GM23338 (cell line): Measurements from ENCODE around the gene C19orf25. TPM values are rescaled to one million over a fixed set of nuclear protein-coding genes. Genes with fewer than 3 reads are reported as not detected.

Source experiments
- ATAC-seq: fragments of 200-7000 bp; cut with Tn5 transposase; 3 replicates; pipeline ENCODE4 v1.9.1; 2020
- DNase-seq: peaks from one replicate; pipeline ENCODE4 v3.0.0-alpha.2; 2015; ENCODE audit warnings: low spot score
- H2AFZ ChIP-seq: fragments of 200-600 bp; sonication (generic); 2 replicates; pipeline ENCODE4 v1.8.0; 2016; ENCODE audit warnings: antibody characterized with exemption, mild to moderate bottlenecking, moderate library complexity
- H3F3A ChIP-seq: fragments of 200-600 bp; sonication (generic); replicated peaks from 2 replicates; pipeline ENCODE4 v1.8.0; 2017; ENCODE audit warnings: antibody characterized with exemption, mixed run types, low read depth
- H3K27ac ChIP-seq: fragments of 200-600 bp; sonication (generic); 2 replicates; pipeline ENCODE4 v1.6.1; 2016; ENCODE audit warnings: low read depth
- H3K27me3 ChIP-seq: fragments of 200-600 bp; sonication (generic); 2 replicates; pipeline ENCODE4 v1.8.0; 2016; ENCODE audit warnings: mild to moderate bottlenecking, mixed run types, moderate library complexity; ENCODE audit not compliant: insufficient read depth
- H3K36me3 ChIP-seq: fragments of 200-600 bp; sonication (generic); 2 replicates; pipeline ENCODE4 v1.8.0; 2016; ENCODE audit warnings: mild to moderate bottlenecking; ENCODE audit not compliant: insufficient read depth
- H3K4me1 ChIP-seq: fragments of 200-600 bp; sonication (generic); 2 replicates; pipeline ENCODE4 v1.8.0; 2016; ENCODE audit warnings: mild to moderate bottlenecking, moderate library complexity; ENCODE audit not compliant: insufficient read depth
- H3K4me2 ChIP-seq: fragments of 200-600 bp; sonication (generic); 2 replicates; pipeline ENCODE4 v1.7.1; 2017; ENCODE audit warnings: mixed run types
- H3K4me3 ChIP-seq: fragments of 200-600 bp; sonication (generic); 2 replicates; pipeline ENCODE4 v1.6.1; 2016; ENCODE audit warnings: mixed run types
- H3K79me2 ChIP-seq: fragments of 200-600 bp; sonication (generic); replicated peaks from 2 replicates; pipeline ENCODE4 v1.8.0; 2017; ENCODE audit warnings: mild to moderate bottlenecking; ENCODE audit not compliant: insufficient read depth
- H3K9me2 ChIP-seq: fragments of 200-600 bp; sonication (generic); 2 replicates; pipeline ENCODE4 v1.8.0; 2017; ENCODE audit not compliant: insufficient read depth
- H4K20me1 ChIP-seq: fragments of 200-600 bp; sonication (generic); replicated peaks from 2 replicates; pipeline ENCODE4 v1.8.0; 2017; ENCODE audit warnings: mild to moderate bottlenecking; ENCODE audit not compliant: insufficient read depth
- H3K27ac Mint-ChIP-seq: 2 replicates; pipeline ENCODE4 v1.8.0; 2020; ENCODE audit warnings: inconsistent platforms, mild to moderate bottlenecking, moderate library complexity, mixed read lengths
- H3K27me3 Mint-ChIP-seq: 3 replicates; pipeline ENCODE4 v1.8.0; 2022; ENCODE audit warnings: low read depth, mild to moderate bottlenecking, moderate library complexity, mixed read lengths, inconsistent platforms; ENCODE audit not compliant: insufficient read depth, poor library complexity
- H3K36me3 Mint-ChIP-seq: 3 replicates; pipeline ENCODE4 v1.8.0; 2021; ENCODE audit warnings: low read depth, mild to moderate bottlenecking, inconsistent platforms, moderate library complexity, mixed read lengths
- H3K4me1 Mint-ChIP-seq: 3 replicates; pipeline ENCODE4 v1.8.0; 2020; ENCODE audit warnings: mild to moderate bottlenecking, inconsistent platforms, mixed read lengths
- H3K4me3 Mint-ChIP-seq: 3 replicates; pipeline ENCODE4 v1.8.0; 2021; ENCODE audit warnings: moderate library complexity, mild to moderate bottlenecking, inconsistent platforms, mixed read lengths
- H3K9me3 Mint-ChIP-seq: 3 replicates; pipeline ENCODE4 v1.8.0; 2020; ENCODE audit warnings: moderate library complexity, mild to moderate bottlenecking, inconsistent platforms, mixed read lengths
- CREB1 ChIP-seq: fragments of 250-450 bp; sonication (Bioruptor Pico); IDR thresholded peaks from 2 replicates; pipeline ENCODE4 v1.5.0; 2020; ENCODE audit warnings: low read depth, mild to moderate bottlenecking, moderate library complexity
- CTCF ChIP-seq, 2 experiments: fragments of 200-600 bp in 1 of 2; sonication (generic) in 1 of 2; conservative IDR thresholded peaks; 2 replicates each; pipeline versions ENCODE4 v1.5.1 to v1.6.1; 2016 to 2017; ENCODE audit warnings: antibody characterized with exemption in 2 of 2, low read depth in 2 of 2, mild to moderate bottlenecking in 2 of 2, moderate library complexity in 1 of 2
- ETS1 ChIP-seq: IDR thresholded peaks from 2 replicates; pipeline ENCODE4 v1.6.1; 2016; ENCODE audit warnings: antibody characterized with exemption
- EZH2 ChIP-seq: fragments of 200-600 bp; sonication (generic); IDR thresholded peaks from one replicate; pipeline ENCODE4 v1.8.0; 2017; ENCODE audit warnings: antibody characterized with exemption, mild to moderate bottlenecking, low read depth; ENCODE audit not compliant: unreplicated experiment
- EZH2phosphoT487 ChIP-seq: fragments of 200-600 bp; sonication (generic); IDR thresholded peaks from one replicate; pipeline ENCODE4 v1.8.1; 2018; ENCODE audit warnings: antibody characterized with exemption; ENCODE audit not compliant: unreplicated experiment
- NANOG ChIP-seq: IDR thresholded peaks from 2 replicates; pipeline ENCODE4 v1.6.1; 2016; ENCODE audit warnings: antibody characterized with exemption, borderline replicate concordance
- REST ChIP-seq: IDR thresholded peaks from one replicate; pipeline ENCODE4 v1.6.1; 2018; ENCODE audit warnings: antibody characterized with exemption; ENCODE audit not compliant: unreplicated experiment
- STAT1 ChIP-seq: IDR thresholded peaks from one replicate; pipeline ENCODE4 v1.6.1; 2016; ENCODE audit warnings: antibody characterized with exemption; ENCODE audit not compliant: unreplicated experiment
- ZNF114 ChIP-seq: fragments of 250-450 bp; sonication (Bioruptor Pico); IDR thresholded peaks from 2 replicates; pipeline ENCODE4 v1.5.0; 2020; ENCODE audit warnings: mild to moderate bottlenecking, moderate library complexity
- ZNF331 ChIP-seq: fragments of 250-450 bp; sonication (Bioruptor Pico); IDR thresholded peaks from 2 replicates; pipeline ENCODE4 v1.5.0; 2020; ENCODE audit warnings: low read depth, mild to moderate bottlenecking, moderate library complexity
- polyA plus RNA-seq: library from polyadenylated mRNA; unstranded; fragments of >200 nt; fragmentation: Nextera tagmentation; extraction: Ambion mirVana; gene quantifications from 2 replicates; pipeline ENCODE4 v1.2.1, GENCODE V29; 2016
- total RNA-seq: library from RNA; depleted of rRNA; stranded (reverse); fragments of >200 nt; shearing (Covaris generic); gene quantifications from 2 replicates; pipeline ENCODE4 v1.2.3, GENCODE V29; 2014

Gene C19orf25
- total and polyA plus RNA-seq, 2 experiments from 2014 or later: 43.5 to 61.1 TPM

GRCh38 chr19:1467490-1468273, 11.3 kb downstream of the C19orf25 start (continued):
- peak in 1 of 2 experiments; percentile 30; a peak in 2 of 4 replicates for TF ChIP-seq CTCF (conservative IDR thresholded peaks at IDR 0.05; ENCODE audit: low read depth in 2 of 2)
- no peak for TF ChIP-seq ZNF331 (CRISPR knock-in tag)
- no peak for TF ChIP-seq NANOG
- no peak for TF ChIP-seq EZH2phosphoT487
- no peak for TF ChIP-seq ETS1
- TF ChIP-seq ZNF114 (CRISPR knock-in tag): no peak

GRCh38 chr19:1467215-1467489, 11.9 kb downstream of the C19orf25 start:
- Histone ChIP-seq H4K20me1 (peaks cover 10% of the 10 kb centered on the region; the same call in 1 of the 2 replicates), H3K36me3 (no peaks in the 10 kb centered on the region), H3K4me2 (peak overlapping the region; percentile 75), H3K4me3 (peak overlapping the region; percentile 51), H3F3A (peaks cover 17% of the 10 kb centered on the region), H3K9me2 (no peaks in the 10 kb centered on the region), H3K79me2 (no peaks in the 10 kb centered on the region), H3K27me3 (peaks cover 84% of the 10 kb centered on the region), H2AFZ (no peak overlapping the region), H3K27ac (no peak overlapping the region), H3K4me1 (peaks cover 6% of the 10 kb centered on the region; the same call in 1 of the 2 replicates)
- ATAC-seq: no peak; the same call in 1 of the 3 replicates
- DNase-seq: no peak
- Mint-ChIP-seq H3K4me1 (peaks cover 3% of the 10 kb centered on the region; the same call in 1 of the 3 replicates), H3K9me3 (no peaks in the 10 kb centered on the region), H3K4me3 (no peak overlapping the region), H3K27me3 (peaks cover 66% of the 10 kb centered on the region), H3K36me3 (no peaks in the 10 kb centered on the region), H3K27ac (no peak overlapping the region)
- TF ChIP-seq CREB1 (no peak), ZNF331 (CRISPR knock-in tag) (no peak), EZH2 (no peak)

- Histone ChIP-seq H3K4me3 (peak overlapping the region; percentile 51), H3K4me2 (peak overlapping the region; percentile 75), H3K27me3 (peaks cover 79% of the 10 kb centered on the region), H3K27ac (no peak overlapping the region), H3F3A (peaks cover 14% of the 10 kb centered on the region), H2AFZ (no peak overlapping the region), H3K9me2 (no peaks in the 10 kb centered on the region), H3K36me3 (no peaks in the 10 kb centered on the region), H4K20me1 (peaks cover 5% of the 10 kb centered on the region; the same call in 1 of the 2 replicates), H3K4me1 (peaks cover 6% of the 10 kb centered on the region; the same call in 1 of the 2 replicates), H3K79me2 (no peaks in the 10 kb centered on the region)
- ATAC-seq: no peak
- DNase-seq: no peak
- Mint-ChIP-seq H3K27me3 (peaks cover 60% of the 10 kb centered on the region), H3K27ac (no peak overlapping the region), H3K4me1 (peaks cover 3% of the 10 kb centered on the region; the same call in 1 of the 3 replicates), H3K36me3 (no peaks in the 10 kb centered on the region), H3K4me3 (peak overlapping the region; percentile 49), H3K9me3 (no peaks in the 10 kb centered on the region)
- TF ChIP-seq STAT1 (no peak), ETS1 (no peak), CTCF (conservative IDR thresholded peaks at IDR 0.05; ENCODE audit: low read depth in 2 of 2) (no peak), REST (no peak)
Observed at GRCh38 chr19:1466461-1467214, 12.4 kb downstream of the C19orf25 start.
